ENCODE results near the gene EFNA3. TPM values are rescaled to one million over a fixed set of nuclear protein-coding genes. Genes with fewer than 3 reads are reported as not detected.

The EFNA3 gene
- polyA plus RNA-seq, 3 donors, result 0.56 to 1.3 (median 0.67) TPM

DNA sequence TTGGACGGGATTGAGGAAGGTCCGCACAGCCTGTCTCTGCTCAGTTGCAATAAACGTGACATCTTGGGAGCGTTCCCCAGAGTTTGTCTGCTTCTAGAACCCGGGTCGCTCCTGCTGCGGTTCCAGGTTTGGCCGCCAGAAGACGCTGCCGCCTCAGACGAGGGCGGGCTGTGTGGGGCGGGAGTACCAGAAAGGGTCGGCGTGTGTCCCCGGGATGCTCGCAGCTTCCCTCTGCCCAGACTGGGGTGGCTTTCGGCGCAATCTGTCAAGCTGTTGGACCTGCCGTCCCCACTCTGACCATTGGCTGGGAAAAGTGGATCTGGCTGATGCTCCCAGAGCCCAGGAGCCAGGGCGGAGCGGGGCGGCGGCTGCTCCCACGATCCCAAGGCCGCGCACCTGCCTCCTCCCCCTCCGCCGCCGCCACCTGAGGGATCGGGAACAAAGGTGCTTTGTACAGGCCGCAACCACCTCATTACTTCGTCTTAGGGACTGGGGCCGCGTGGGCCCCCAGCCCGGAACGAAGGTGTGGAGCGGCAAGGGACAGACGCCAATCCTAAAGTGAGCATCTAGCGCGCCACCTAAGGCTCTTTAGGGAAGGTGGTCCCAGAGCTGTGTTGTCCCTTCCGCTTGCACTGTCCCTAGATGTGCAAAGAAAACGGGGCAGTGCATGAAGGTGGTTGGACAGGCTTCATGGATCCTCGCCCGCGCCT is 15.8 kb upstream of the EFNA3 start:
- H3K27ac ChIP-seq (ENCODE audit: low read depth, low read length), result no peak overlapping the region
- WGBS, 3 donors, result 5 to 23% (median 21%) methylated on average over 46 of the region's 46 CpGs

DNA sequence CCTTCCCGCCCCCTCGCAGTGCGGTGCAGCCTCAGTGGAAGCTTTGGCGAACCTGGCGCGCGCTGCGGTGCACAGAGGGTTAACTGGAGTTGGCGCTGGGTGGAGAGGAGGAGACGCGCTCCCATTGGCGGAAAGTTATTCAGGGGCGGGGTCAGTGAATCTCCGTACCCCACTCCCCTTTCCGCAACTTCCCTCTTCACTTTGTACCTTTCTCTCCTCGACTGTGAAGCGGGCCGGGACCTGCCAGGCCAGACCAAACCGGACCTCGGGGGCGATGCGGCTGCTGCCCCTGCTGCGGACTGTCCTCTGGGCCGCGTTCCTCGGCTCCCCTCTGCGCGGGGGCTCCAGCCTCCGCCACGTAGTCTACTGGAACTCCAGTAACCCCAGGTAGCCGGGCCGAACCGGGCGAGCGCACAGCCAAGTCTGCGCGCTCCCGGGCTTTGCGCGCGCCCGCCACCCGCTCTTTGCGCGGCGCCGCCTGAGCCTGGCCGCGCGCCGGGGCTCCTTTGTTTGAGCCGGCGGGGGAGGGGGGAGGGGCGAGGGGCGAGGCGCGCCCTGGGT is 15.0 kb upstream of the EFNA3 start, which contains the start of gene EFNA4:
Gene EFNA4 (plus strand): TSS at position 191 of the 561 bp plus-strand sequence. CDS start 84 bp downstream, at position 275.
- WGBS, 3 donors, result 0 to 1% (median 1%) methylated on average over 40 to 51 of the region's 57 CpGs
- H3K27ac ChIP-seq (ENCODE audit: low read depth, low read length), result no peak within 1 kb of the TSS

DNA sequence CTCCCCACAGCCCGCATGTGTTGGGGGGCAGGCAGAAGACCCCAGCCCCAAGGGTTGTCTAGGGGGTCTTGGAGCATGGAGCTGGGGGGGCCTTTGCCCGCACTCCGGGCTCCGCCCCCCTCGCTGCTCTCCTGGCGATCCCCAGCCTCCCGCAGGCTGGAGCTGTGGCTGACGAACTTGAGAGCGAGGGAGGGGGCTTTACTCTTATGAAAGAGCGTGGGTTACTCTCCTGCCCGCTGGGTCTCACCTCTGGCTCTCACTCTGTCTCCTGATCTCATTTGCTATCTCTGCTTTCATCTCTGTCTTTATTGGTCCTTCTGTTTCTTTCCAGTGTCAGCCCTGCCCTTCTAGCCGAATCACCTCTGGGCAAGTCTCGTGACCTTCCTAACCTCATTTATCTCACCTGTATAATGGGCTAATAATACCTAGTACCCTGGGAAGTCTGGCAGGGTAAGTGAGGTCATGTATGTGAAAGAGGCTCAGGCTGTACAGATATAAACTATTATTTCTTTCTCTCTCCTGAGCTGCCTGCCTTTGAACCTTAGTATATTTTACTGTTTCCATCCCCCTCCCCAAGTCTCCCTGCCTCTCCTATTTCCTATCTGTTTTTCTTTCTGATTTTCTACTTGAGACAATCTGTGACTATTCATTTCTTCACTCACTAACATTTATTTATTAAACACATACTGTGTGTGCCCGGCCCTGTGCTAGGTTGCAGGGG is 14.4 kb upstream of the EFNA3 start:
- H3K27ac ChIP-seq (ENCODE audit: low read depth, low read length), result no peak overlapping the region
- WGBS, 3 donors, result 6 to 16% (median 15%) methylated on average over 13 to 14 of the region's 14 CpGs

DNA sequence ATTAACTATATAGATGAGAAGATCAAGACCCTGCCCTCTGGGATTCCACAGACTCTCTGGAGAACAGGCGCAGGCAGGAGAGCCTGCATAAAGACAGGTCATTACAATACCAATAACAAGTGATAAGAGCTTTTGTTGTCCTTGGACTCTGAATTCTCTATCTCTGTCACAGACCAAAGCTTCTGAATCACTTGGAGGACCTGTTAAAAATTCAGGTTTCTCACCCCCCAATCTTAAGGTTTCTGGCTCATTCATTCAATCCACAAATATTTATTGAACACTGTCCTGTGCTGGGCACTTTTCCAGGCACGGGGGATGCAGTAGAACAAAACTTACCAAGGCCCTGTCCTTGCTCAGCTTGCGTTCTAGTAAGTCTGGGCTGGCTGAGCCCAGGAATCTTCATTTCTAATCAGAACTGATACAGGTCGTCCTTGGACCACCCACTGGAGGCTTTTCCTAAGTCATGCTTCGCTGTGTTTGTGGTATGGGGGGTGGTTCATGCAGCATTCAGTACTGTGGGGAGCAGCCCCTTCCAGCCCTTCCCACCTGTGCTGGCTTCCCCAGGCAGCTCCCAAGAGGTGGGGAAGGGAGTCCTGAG is 13.7 kb upstream of the EFNA3 start:
- H3K27ac ChIP-seq (ENCODE audit: low read depth, low read length), result no peak overlapping the region
- WGBS, 3 donors, result 48 to 87% (median 79%) methylated on average over 5 of the region's 5 CpGs

DNA sequence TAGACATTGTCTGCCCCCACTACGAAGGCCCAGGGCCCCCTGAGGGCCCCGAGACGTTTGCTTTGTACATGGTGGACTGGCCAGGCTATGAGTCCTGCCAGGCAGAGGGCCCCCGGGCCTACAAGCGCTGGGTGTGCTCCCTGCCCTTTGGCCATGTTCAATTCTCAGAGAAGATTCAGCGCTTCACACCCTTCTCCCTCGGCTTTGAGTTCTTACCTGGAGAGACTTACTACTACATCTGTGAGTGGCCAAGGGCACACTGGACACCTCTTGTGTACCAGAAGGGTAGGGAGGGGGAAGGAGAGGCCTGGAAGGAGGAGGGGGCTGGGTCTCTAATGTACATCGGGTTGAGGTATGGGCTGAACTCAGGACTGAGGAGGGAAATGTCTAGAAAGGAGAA is 11.9 kb upstream of the EFNA3 start:
- 87 to 88% (median 88%) methylated on average over 8 of the region's 8 CpGs for WGBS, 3 donors
- no peak overlapping the region for H3K27ac ChIP-seq (ENCODE audit: low read depth, low read length)

DNA sequence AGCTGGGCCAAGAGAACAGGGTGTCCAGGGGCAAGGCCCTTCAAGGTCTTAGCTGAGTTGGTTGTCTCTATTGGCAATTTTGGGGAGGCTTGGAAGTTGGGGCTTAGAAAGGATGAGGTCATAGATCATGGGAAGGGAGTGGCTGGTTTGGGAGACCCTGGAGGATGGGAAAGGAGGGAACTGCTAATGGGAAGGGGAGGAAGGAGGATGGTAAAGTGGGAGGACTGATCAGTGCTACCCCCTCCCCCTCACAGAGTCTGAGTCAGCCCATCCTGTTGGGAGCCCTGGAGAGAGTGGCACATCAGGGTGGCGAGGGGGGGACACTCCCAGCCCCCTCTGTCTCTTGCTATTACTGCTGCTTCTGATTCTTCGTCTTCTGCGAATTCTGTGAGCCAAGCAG is 10.0 kb upstream of the EFNA3 start:
- 90 to 96% (median 93%) methylated on average over 2 to 3 of the region's 3 CpGs for WGBS, 3 donors
- H3K27ac ChIP-seq (ENCODE audit: low read depth, low read length), result no peak overlapping the region

DNA sequence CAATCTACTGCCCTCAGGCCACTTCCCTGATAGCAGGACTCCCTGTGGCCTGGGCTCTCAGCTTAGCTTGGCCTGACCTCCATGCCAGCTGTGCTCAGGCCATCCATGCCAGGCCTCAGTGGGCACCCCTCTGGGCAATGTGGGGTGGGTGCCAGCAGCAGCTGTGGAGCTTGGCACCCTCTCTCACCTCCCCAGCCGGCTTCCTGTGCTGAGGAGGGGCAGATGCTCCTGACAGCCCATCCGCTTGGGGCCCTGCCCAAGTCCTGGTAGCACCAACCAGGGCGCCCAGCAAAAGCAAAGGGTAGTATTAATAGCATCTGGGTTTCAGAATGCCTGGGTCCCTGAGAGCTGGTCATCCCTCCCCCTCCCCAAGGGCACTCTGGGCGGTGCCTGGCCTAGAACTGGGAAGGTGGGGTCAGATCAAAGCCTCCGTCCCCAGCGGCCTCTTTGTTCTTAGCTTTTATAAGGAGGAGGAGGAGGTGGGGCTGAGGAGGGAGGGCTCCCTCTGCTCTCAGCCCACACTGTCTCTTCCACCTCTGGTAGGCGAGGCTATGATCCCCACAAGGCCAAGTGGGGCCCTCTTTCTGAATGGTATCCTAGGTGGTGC is 9.0 kb upstream of the EFNA3 start:
- 73 to 81% (median 76%) methylated on average over 4 to 7 of the region's 7 CpGs for WGBS, 3 donors
- H3K27ac ChIP-seq (ENCODE audit: low read depth, low read length), result no peak overlapping the region

DNA sequence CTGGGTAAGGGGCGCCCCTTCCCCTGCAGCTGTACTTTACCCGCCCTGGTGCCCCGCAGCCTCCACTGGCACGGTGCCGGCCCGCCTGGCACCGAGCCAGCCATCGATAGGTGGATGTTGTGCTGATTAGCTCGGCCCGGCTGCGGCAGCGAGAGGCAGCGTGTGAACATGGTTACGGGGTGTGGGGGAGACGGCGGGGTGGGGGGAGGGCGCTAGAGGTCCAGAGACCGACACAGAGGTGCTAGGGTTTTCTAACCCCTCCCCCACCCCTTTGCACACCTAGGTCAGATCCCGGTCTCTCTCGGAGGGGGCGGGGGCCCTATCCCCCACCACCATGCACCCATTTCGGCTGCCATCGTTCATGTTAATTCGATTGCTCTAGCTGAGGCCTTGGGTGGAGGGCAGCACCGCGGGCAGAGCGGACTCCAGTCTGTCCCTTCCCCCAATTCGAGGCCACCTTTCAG is 8.4 kb upstream of the EFNA3 start:
- no peak overlapping the region for H3K27ac ChIP-seq (ENCODE audit: low read depth, low read length)
- WGBS, 3 donors, result 23 to 53% (median 51%) methylated on average over 28 of the region's 28 CpGs

DNA sequence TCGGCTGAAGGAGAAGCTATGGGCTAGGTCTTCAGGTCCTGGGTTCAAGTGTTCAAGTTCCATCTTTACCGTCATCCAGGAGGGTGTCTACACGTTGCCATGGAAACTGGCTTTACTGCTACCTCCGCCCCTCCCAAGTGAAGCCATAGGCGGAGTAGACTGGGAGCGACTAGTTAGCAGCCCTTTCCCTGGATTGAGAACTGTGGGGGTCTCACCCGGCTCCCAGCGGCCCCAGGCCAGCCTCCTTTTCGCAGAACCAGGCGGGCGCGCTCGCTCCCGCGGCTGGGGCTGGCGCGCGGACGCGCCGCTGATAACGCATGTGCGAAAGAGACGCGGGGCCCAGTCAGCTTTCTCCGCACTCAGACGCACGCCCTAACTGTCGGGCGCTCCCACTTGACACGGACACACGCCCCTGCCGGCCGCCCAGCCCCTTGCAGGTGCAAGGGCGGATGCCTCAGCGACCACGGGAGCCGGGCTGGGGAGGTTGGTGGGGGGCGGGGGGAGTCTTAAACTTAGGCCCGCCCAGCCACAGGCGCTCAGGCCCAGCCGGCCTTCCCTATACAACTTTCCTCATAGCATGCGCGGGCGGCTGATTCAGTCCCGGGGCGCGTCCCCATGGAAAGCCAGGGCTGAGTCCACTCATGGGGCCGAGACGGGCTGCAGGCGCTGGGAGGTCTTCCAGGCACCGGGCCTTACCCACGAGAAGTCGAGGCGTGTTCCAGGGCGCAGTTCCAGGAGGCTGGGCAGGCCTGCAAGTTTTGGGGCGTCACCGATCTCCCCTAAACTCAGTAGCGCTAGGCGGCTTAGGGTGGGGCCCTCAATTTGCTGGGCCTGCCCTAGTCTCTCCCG is 7.7 kb upstream of the EFNA3 start:
- H3K27ac ChIP-seq (ENCODE audit: low read depth, low read length), result no peak overlapping the region
- 5 to 8% (median 5%) methylated on average over 61 of the region's 61 CpGs for WGBS, 3 donors

DNA sequence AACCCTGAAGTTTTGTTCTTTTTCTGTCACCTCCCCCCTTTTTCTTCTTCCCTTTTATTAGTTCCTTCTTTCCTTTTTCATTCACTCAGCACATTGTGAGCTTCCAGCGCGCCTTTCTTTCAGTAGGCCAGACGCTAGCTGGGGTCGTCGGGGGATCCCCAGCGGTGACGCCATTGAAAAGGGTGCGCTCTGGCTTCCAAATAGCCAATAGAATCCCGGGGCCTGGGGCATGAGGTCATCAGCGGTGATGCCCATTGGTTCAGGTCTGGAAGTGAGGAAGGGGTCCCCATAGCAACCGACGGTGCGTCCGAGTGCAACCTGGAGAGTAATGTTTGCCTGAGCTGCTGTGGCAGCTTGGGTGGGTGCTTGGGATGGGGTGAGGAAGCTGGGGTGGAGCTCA is 6.9 kb upstream of the EFNA3 start:
- H3K27ac ChIP-seq (ENCODE audit: low read depth, low read length), result no peak overlapping the region
- 67 to 73% (median 73%) methylated on average over 14 of the region's 14 CpGs for WGBS, 3 donors

DNA sequence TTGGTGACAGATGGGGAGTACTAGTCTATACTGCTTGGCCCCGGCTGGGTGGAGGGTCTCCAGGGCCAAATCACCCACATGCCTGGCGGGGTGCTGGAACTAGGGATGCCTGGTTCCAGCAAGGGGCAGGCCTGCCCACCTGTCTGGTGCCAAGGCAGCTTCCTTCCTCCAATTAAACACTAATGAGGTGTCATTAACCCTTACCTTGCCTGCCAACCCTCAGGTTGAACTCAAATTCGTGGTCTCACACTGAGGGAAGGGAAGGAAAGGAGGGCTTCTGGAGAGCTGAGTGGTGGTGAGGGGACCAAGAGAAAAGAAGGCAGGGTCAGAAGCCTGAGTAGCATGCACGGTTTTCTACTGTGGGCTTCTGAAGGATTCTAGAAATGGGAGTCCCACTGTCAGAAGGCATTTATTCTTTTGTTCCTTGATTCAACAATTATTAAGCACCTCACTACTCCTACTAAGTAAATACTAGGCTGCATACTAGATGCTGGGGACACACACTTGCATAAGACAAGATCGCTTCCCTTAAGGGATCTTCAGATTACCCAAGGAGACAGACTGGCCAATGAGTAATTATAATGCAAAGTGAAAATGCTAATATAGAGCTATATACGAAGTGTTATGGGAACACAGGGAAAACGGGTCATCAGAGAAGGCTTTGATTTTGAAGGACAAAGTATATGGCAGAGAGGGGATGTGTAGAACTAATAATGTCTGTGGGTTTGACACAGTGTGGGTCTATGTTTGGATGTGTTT is 5.9 kb upstream of the EFNA3 start:
- H3K27ac ChIP-seq (ENCODE audit: low read depth, low read length), result no peak overlapping the region
- 62 to 76% (median 69%) methylated on average over 7 of the region's 7 CpGs for WGBS, 3 donors

DNA sequence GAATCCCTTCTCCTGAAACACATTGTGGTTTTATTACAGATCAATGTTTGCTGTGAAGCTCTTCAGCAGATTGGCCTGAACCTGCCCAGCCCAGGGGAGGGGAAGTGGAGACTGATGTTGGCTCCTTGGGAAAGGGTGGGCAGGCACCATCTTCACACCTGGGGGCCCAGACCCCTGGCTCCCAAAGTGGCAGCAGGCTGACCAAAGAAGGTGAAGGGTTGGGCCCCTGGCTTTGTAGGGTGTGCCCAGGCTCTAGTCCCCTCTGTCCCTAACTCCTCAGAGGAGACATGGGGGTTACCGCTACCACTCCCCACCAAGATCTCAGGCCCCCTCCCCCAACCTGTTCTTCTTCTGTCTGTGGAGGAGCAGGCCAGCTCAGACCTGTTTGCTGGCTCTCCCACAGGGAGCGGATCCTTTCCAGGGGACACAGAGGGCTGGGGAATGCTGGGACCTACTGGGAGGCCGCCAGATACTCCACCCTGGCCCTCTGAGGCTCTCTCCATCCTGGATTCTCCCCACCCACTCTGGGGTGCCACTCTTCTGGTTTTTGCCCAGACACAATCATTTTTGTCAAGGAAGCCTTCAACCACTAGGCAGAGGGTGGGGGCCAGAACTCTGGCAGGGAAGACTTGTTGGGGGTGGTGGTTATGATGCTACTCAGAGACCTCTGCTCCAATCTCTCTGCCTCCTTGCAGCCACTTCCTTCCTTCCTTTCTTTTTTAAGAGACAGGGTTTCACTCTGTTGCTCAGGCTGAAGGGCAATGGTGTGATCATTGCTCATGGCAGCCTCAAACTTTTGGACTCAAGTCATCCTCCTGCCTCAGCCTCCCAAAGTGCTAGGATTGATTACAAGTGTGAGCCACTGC is 5.0 kb upstream of the EFNA3 start:
- H3K27ac ChIP-seq (ENCODE audit: low read depth, low read length), result no peak overlapping the region
- 83 to 95% (median 94%) methylated on average over 3 of the region's 3 CpGs for WGBS, 3 donors

DNA sequence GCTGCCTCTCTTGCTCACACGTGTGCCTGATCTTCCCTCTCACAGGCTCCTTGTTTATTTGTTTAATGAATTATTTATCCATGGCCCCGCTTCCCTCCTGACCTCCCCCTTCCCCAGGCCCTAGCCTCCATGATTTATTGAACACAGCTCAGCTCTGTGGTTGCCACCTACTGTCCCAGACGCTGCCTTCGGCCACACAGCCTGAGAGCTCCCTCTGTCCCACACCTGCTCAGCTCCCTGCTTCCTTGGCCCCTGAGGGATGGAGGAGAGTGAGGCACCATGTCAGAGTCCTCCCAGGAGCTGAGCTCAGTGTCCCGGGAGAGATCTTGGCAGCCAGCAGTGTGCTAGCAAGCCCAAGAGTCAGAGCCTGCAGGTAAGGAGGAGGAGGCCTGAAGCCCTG is 3.1 kb upstream of the EFNA3 start:
- H3K27ac ChIP-seq (ENCODE audit: low read depth, low read length), result no peak overlapping the region
- WGBS, 3 donors, result 54 to 80% (median 76%) methylated on average over 5 of the region's 5 CpGs

DNA sequence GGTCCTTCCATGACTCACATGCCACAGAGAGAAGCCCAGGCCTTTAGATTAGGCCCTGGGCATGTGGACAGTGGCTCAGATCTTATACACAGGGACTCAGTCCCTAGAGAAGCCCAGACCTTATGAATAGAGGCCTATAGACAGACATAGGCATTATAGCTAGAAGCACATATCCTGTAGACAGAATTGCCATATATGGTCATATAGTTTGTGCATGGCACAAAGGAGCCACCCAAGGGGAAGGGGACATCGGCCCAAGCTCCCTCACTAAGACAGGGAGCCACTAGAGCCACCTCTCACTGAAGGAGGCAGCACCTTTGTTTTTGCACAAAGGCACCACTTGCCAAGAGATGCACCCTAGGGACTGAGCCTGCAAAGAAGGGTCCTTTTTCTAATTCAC is 2.3 kb upstream of the EFNA3 start:
- WGBS, 3 donors, result 74 to 78% (median 74%) methylated on average over 1 of the region's 1 CpG
- H3K27ac ChIP-seq (ENCODE audit: low read depth, low read length), result no peak overlapping the region

DNA sequence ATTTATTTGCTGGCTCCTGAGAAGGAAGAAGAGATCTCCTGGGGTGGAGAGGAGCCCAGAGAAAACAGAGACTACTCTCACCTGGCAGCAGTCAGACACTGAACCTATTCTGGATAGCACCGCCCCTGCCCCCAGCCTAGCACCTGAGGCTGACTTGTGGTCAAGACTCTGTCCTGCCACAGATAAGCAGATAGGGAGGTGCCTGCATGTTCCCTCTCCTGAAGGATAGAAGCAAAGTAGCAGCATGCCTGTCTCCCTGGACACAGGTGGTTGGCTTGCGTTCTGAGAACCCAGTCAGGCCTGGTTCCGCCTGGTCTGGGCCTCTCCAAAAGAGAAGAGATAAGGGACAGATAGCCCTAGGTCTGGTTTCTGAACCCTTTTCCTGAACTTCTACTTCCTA is 1.3 kb upstream of the EFNA3 start:
- no peak overlapping the region for H3K27ac ChIP-seq (ENCODE audit: low read depth, low read length)
- 86 to 91% (median 87%) methylated on average over 3 of the region's 3 CpGs for WGBS, 3 donors

DNA sequence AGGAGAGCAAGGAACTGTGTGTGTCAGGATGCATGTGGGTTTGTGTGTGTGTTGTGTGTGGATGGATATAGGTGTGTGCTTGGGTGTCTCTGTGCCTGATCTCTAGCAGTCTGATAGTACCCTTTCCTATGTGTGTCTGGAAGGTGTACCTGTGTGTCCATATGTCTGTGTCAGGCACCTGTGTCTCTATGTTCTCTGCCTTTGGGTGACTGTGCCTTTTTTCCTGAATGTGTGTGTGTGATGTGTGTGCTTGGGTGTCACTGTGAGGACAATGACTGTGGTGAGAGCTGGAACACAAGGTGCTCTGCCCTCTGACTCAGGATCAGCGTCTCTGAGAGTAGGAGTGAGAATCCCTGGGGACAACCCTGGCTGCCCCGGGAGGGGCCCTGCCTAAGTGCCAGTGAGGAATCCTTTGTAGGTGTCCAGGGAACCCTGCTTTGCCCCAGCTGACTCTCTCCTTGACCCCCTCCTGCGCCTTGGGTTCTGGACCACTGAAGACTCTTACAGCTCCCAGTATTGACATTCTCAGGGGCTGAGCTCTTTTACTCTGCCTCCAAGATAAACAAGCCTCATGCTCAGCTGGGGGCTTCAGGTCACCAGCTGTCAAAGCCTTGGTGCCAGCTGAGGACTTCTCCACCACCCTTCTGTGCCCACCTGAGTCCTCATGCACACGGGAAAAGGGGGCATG is 735 bp upstream of the EFNA3 start:
- 66 to 78% (median 75%) methylated on average over 4 of the region's 4 CpGs for WGBS, 3 donors
- H3K27ac ChIP-seq (ENCODE audit: low read depth, low read length), result no peak overlapping the region
